Measurements from ENCODE around the gene UCHL1.
A peak's percentile ranks its signal among the peaks of the same experiment; 100 is the strongest.
"Not testable (repeated sequence)": the region's sequence is repeated elsewhere in the genome, so short reads cannot be mapped to it uniquely, and the experiment has no call there.

The UCHL1 gene

GRCh38 chr4:41241919-41242318 is 14.8 kb upstream of the UCHL1 start:
- no peak for DNase-seq

DNA sequence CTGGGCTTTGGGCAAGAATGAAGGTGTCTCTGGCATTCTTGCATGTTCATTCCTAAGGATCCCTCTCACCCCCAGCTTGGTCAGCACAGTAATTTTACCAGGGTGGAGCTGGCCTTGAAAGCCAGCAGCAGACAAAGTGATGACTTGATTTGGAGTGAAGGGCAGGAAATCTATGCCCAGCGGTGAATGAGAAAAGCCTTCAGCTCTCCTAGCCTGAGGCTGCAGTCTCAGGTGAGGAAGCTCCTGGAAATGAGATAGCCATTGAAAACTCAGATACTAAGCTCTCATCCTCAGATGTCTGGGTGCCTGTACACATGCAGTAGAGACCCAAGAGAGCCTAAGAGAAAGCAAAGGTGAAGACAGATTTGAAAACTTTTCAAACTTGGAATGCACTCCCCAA is 10.7 kb upstream of the UCHL1 start:
- no peak for DNase-seq

- DNase-seq = peak; percentile 9
These were observed 493 bp upstream of the UCHL1 start for GRCh38 chr4:41256131-41256739.

- peak; percentile 25 for DNase-seq
These were observed 651 bp downstream of the UCHL1 start for GRCh38 chr4:41257257-41257901.

DNA sequence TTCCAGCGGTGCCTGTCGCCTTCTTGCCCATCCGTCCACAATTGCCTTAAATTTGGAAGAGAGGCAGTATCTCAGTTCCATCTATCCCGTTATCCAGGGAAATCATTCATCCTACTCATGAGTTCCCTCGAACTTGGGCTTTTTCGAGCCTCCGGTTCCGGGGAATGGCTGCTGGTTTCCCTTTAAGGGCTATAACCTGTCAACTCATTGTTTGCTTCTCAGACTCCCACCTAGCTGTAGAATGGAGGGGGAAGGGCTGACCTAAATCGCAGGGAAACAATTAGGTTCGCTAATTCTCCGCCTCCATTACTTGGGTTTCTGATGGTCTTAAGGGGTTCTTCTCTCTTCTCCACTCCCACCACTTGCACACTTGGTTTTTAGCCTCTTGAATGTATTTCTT is 1.2 kb downstream of the UCHL1 start:
- DNase-seq = no peak

DNA sequence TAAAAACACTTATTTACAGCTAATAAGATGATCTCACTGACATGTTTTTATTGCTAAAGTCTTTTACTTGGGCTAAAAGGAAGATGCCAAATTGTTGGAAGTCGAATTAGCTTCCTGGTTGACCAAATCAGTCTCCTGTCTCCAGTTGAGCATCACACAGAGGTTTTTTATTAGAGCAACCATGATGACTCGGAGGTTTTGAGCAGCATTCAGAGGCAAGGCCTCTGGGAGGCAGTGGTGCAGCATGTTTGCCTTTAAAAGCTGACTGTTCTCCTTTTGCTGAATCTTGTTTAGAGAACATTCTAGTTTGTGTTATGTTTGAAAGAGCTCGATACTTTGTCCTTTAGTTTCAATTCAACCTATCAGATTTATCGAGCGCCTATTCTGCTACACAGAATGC is 2.1 kb downstream of the UCHL1 start:
- peak; percentile 61 for DNase-seq

DNA sequence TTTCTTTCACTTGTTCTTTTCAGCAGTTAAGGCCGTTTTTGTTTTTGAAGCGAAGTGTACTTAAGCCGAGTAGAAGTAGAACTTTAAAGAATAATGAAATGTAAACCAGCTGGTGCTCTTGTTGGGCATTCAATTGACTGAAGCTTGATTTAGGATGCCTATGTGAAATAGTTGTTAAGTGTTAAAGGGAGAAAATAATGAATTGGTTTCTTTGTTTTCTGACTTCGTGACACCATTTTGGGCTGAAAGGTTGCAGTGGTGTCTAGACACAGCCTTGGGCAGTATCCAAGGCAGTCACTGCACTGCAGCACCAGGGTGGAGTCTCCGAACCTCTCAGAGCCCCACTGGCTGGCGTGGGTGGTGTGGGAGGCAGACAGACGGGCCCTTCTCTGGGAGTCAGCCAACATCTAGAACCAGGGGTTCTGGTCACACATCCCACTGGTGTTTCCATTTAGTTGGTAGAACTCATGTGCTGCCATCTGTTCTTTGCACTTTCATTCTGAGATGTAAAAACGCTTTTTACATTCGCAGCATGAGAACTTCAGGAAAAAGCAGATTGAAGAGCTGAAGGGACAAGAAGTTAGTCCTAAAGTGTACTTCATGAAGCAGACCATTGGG is 3.5 kb downstream of the UCHL1 start:
- DNase-seq = no peak

GRCh38 chr4:41262198-41262597 is 5.5 kb downstream of the UCHL1 start:
- no peak for DNase-seq

DNA sequence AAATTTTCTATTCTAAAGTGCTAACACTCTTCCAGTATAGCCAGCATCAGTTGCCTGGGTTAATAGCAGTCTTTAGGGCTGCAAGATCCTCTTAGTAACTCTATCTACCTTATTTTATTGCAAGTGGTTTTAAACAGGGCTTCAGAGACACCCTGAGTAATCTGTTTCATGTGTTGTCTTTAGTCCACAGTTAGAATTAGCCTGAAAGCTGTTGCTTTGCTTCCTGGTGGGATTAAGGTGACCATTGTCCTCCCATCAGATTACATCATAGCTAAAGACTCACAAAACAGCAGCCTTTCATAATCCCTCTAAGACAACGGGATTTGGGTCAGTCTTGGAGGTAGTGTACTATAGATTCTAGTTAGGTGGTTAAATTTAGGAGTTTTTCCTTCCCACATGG is 7.5 kb downstream of the UCHL1 start:
- no peak for DNase-seq

DNA sequence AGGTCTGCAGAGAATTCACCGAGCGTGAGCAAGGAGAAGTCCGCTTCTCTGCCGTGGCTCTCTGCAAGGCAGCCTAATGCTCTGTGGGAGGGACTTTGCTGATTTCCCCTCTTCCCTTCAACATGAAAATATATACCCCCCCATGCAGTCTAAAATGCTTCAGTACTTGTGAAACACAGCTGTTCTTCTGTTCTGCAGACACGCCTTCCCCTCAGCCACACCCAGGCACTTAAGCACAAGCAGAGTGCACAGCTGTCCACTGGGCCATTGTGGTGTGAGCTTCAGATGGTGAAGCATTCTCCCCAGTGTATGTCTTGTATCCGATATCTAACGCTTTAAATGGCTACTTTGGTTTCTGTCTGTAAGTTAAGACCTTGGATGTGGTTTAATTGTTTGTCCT is 11.3 kb downstream of the UCHL1 start:
- DNase-seq = no peak

GRCh38 chr4:41268721-41269517 is 12.2 kb downstream of the UCHL1 start:
- DNase-seq = no peak

- no peak for DNase-seq
These were observed 13.0 kb downstream of the UCHL1 start for GRCh38 chr4:41269682-41270081.

DNA sequence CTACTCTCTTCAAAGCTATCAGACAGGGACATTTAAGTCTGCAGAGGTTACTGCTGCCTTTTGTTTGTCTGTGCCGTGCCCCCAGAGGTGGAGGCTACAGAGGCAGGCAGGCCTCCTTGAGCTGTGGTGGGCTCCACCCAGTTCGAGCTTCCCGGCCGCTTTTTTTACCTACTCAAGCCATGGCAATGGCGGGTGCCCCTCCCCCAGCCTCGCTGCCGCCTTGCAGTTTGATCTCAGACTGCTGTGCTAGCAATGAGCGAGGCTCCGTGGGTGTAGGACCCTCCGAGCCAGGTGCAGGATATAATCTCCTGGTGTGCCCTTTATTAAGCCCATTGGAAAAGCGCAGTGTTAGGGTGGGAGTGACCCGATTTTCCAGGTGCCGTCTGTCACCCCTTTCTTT is 19.2 kb downstream of the UCHL1 start:
- not testable (repeated sequence) for DNase-seq

- no peak for DNase-seq
These were observed 23.3 kb downstream of the UCHL1 start for GRCh38 chr4:41280010-41280409.

DNA sequence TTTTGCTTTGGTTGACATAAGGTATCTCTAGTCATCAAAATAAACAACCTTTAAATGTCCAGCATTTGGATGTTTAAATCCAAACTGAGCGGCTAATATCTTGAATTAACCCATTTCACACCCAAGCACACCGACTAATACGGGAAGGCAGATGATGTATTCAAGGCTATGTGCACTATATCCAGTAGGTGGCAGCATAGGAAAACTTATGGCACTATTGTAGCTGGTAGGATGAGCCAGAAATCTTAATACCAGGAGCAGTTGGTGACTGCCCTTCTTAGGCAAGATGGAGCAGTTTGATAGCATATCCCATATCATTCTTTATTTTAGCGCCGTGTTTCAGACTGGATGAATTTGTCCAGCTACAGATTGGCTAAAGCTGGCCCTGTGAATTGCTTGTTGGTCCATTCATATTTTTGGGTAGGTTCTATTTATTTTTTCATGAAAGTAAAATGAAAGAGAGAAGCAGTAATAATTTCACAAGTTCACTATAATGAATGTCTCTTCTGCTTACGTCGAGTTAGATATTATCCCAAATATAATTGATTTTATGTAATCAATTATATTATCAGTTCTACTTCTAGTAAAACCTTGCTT is 24.4 kb downstream of the UCHL1 start:
- peak; percentile 83 for DNase-seq

DNA sequence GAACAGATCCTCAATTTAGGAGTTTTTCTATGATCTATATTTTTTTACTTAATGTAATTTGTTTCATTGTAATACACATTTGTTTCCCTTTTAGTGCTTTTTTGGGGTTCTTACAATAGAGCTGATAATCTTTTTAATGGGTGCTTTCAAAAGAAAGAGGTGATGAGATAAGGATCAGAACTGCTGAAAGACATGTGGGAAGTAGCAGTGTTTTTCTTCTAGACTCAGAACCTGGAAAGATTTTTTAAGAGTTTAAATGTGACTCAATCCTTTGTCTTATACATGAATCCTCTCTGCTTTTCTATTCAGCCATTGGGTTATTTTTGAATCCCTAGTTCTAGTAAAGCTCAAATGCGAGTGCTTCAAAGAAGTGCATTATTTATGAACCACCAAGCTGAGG is 25.6 kb downstream of the UCHL1 start:
- DNase-seq = no peak

GRCh38 chr4:41285202-41285863 is 28.6 kb downstream of the UCHL1 start:
- DNase-seq = no peak

DNA sequence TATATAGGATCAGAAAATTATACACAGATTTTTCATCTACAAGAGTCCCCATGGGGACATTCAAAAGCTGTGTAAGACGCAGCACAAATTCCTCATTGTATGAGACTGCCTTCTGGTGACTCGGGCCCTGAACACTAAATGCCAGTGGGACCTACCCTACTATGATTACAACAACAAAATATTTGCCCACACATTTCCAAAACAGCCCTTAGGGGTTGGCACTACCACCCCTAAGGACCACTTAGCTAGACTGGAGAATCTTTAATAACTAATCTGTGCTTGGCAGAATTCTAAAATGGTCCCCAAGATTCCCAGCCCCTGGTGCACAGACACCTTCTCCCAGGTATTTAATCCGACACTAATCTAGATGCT is 29.1 kb downstream of the UCHL1 start:
- no peak for DNase-seq

- no peak for DNase-seq
These were observed 30.3 kb downstream of the UCHL1 start for GRCh38 chr4:41287005-41287404.

DNA sequence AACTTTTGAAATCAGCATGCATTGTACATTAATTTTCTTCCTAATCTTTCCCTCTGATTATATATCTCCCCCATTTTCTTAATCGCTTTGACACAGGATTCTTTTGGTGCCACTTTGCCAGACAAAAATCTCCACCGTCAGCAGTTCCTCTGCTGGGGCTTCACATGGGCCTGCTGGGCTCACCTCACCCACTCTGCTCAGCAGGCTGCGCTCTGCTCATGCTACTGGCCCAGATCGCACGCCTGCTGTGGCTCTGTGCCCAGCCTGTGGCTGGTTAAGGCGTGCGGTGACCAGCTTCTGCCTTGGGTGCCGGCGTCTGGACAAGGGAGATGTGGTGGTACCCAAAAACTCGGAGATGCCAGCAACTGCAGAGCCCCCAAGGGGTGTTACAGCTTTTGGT is 31.1 kb downstream of the UCHL1 start:
- no peak for DNase-seq

DNA sequence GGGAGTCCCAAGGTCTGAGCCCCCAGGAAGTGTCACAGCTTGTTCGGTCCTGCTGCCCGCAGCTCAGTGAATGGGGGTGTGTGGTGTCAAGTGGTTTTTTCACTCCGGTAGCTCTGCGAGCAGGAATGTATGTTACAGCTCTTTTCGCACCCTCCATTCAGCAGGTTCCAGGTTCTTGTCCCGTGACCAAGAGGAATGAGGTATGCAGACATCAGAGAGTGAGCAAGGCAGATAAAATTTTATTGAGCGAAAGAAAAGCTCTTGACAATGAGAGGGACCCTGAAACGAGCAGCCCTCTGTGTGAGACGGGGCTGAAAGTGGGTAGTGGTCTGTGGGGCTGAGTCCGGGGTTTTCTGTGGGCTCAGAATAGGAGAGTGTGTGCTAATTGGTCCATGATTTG is 31.5 kb downstream of the UCHL1 start:
- DNase-seq = no peak

- no peak for DNase-seq
These were observed 33.8 kb downstream of the UCHL1 start for GRCh38 chr4:41290479-41290878.
